Sigmoid colon (tissue), 3 donors: Measurements from ENCODE around the gene CFTR.

ENCODE experiments used
- POLR2A ChIP-seq, 2 donors: fragments of 450-650 bp; IDR thresholded peaks; one replicate each; pipeline ENCODE4 v1.6.1; 2016; ENCODE audit warnings: antibody characterized with exemption in 2 of 2, mild to moderate bottlenecking in 2 of 2, moderate library complexity in 2 of 2
- TF ChIP-seq, protein P1 (sequence below), 4 experiments: fragments of 450-650 bp in 3 of 4; fragments of 200-600 bp in 1 of 4; IDR thresholded peaks; one replicate each; pipeline ENCODE4 v1.5.1; 2016 to 2019; ENCODE audit warnings: antibody characterized with exemption in 4 of 4, mild to moderate bottlenecking in 3 of 4, moderate library complexity in 2 of 4

DNA sequence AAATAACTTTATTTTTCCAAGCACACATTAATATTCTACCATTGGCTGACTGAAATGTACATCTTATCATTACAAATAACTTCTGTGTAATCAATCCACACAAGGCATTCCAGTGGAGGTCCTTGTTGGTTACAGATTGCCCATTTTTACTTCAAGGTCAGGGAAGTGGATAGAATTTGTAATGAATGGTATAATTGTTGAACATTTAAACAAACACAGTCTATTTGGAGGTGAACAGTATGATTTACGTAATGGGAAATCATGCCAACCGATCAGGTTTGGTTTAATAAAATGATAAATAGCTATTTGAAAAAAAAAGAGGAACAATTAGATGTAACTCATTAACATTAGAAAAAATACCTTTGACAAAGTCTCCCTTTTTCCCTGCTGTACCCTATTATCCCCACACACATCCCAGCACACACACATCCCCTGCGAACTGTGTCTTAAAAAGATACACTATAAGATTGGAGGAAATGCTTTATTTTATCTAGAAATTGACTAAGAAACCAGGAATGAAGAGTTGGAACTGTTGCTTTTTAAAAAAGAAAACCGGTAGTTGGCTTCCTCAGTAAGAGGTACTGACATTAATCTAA, 33.5 kb upstream of the CFTR start:
- TF ChIP-seq, protein P1, sequence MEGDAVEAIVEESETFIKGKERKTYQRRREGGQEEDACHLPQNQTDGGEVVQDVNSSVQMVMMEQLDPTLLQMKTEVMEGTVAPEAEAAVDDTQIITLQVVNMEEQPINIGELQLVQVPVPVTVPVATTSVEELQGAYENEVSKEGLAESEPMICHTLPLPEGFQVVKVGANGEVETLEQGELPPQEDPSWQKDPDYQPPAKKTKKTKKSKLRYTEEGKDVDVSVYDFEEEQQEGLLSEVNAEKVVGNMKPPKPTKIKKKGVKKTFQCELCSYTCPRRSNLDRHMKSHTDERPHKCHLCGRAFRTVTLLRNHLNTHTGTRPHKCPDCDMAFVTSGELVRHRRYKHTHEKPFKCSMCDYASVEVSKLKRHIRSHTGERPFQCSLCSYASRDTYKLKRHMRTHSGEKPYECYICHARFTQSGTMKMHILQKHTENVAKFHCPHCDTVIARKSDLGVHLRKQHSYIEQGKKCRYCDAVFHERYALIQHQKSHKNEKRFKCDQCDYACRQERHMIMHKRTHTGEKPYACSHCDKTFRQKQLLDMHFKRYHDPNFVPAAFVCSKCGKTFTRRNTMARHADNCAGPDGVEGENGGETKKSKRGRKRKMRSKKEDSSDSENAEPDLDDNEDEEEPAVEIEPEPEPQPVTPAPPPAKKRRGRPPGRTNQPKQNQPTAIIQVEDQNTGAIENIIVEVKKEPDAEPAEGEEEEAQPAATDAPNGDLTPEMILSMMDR (IDR thresholded peaks at IDR 0.05): no peak
- TF ChIP-seq POLR2A (IDR thresholded peaks at IDR 0.05): no peak
